Adrenal gland (tissue), 12 donors: Measurements from ENCODE around the gene PLSCR3. TPM values are rescaled to one million over a fixed set of nuclear protein-coding genes. Genes with fewer than 3 reads are reported as not detected.
A peak's percentile ranks its signal among the peaks of the same experiment; 100 is the strongest.

Source experiments
- DNase-seq, 7 donors: peaks; one replicate each; pipeline ENCODE4 v3.0.0-alpha.2; 2019 to 2020
- H3K27ac ChIP-seq, 5 donors: fragments of 200-600 bp; sonication (generic) in 4 of 5; 1 replicate in 3 of 5; 2 replicates in 2 of 5; pipeline versions ENCODE4 v1.5.1 to v1.8.0; 2016 to 2020; ENCODE audit warnings: mild to moderate bottlenecking in 1 of 5
- H3K27me3 ChIP-seq: fragments of 200-600 bp; 2 replicates; pipeline ENCODE4 v1.8.0; 2021
- H3K36me3 ChIP-seq, 2 donors: fragments of 200-600 bp; replicated peaks in 1 of 2; 1 replicate in 1 of 2; 2 replicates in 1 of 2; pipeline versions ENCODE4 v1.5.1 to v1.8.0; 2018 to 2022
- H3K4me1 ChIP-seq, 2 donors: fragments of 200-600 bp; replicated peaks in 1 of 2; 1 replicate in 1 of 2; 2 replicates in 1 of 2; pipeline versions ENCODE4 v1.5.1 to v1.8.0; 2018 to 2021
- H3K4me3 ChIP-seq, 4 donors: fragments of 200-600 bp; sonication (generic) in 3 of 4; one replicate each; pipeline ENCODE4 v1.5.1; 2016 to 2018
- H3K9me3 ChIP-seq, 3 donors: fragments of 200-600 bp; sonication (generic) in 1 of 3; replicated peaks in 1 of 3; 1 replicate in 2 of 3; 2 replicates in 1 of 3; pipeline versions ENCODE4 v1.5.1 to v1.8.0; 2016 to 2021
- POLR2A ChIP-seq, 2 donors: fragments of 450-650 bp; IDR thresholded peaks; one replicate each; pipeline ENCODE4 v1.6.1; 2017; ENCODE audit warnings: antibody characterized with exemption in 2 of 2, mild to moderate bottlenecking in 2 of 2, moderate library complexity in 1 of 2
- WGBS, 4 donors: extraction: QIAGEN DNeasy Blood & Tissue Kit in 2 of 4; methylation state at CpG; one replicate each; pipeline versions ENCODE4 v1.1.5 to v1.1.7; 2013 to 2017; 5-methylcytosine and 5-hydroxymethylcytosine counted together
- intact Hi-C, 2 donors: fragments of 100-400 bp; cut with DNase I; formaldehyde crosslinking; loops; one replicate each; pipeline versions ENCODE4 v1.14.1 to v1.15.0; 2022 to 2023
- polyA plus RNA-seq, 3 donors: library from polyadenylated mRNA; stranded (reverse); fragments of 200-250 nt in 2 of 3; fragments of 350-450 nt in 1 of 3; fragmentation: Illumina TruSeq in 1 of 3; extraction: RNeasy Lipid Tissue Mini Kit (QIAGEN cat#74804) in 1 of 3; gene quantifications; one replicate each; pipeline ENCODE4 v1.2.3, GENCODE V29; 2013 to 2014
- total RNA-seq, 9 donors: library from RNA; depleted of rRNA in 4 of 9; stranded (reverse); fragments of >200 nt in 4 of 9; fragments of 120-200 nt in 1 of 9; fragmentation: NEBNext Ultra II Directional in 1 of 9; extraction: Animal tissue kit (Norgen Biotek cat#: 25700) in 1 of 9; gene quantifications; one replicate each; pipeline versions ENCODE4 v1.1.0 to v1.2.4, GENCODE V29; 2013 to 2023
- TF ChIP-seq, protein P1 (sequence below), 6 experiments: fragments of 450-650 bp in 4 of 6; fragments of 200-600 bp in 2 of 6; sonication (generic) in 1 of 6; IDR thresholded peaks; 1 replicate in 5 of 6; 2 replicates in 1 of 6; pipeline versions ENCODE4 v1.5.1 to v1.8.0; 2016 to 2021; ENCODE audit warnings: antibody characterized with exemption in 6 of 6, mild to moderate bottlenecking in 2 of 6, moderate library complexity in 1 of 6
- donor health status: healthy with polysubstance abuse.
- donor health status: Bipolar disorder and iron deficiency.
- donor health status: DM: yes; HTN: yes; CAD: no.
- donor health status: DM: no; HTN: no; CAD: no.
- donor health status: DM: no; HTN: no; CAD: no.
- donor health status: DM: yes; HTN: yes; CAD: no.

The PLSCR3 gene
- total and polyA plus RNA-seq, 12 donors: 7.7 to 42.5 (median 27.9) TPM

GRCh38 chr17:7351665-7352502 lies 42.4 kb downstream of the PLSCR3 start, which contains the start of gene KCTD11:
KCTD11 (plus strand) TSS chr17:7352162.
- no peaks in the 10 kb centered on the region for H3K9me3 ChIP-seq
- H3K36me3 ChIP-seq: no peaks in the 10 kb centered on the region
- H3K27me3 ChIP-seq: no peaks in the 10 kb centered on the region
- peak within 1 kb of the TSS in 3 of 4 donors; percentile 47 to 78 (median 68) for H3K4me3 ChIP-seq
- peaks cover 21 to 39% of the 10 kb centered on the region in 2 donors for H3K4me1 ChIP-seq
- 0 to 2% (median 1%) methylated on average over 5 to 91 of the region's 91 CpGs for WGBS, 4 donors
- peak within 1 kb of the TSS; percentile 95 to 99 (median 98) for H3K27ac ChIP-seq
- peak; percentile 90 to 94 (median 92) for DNase-seq
- intact Hi-C loops: loop anchor here (10.0 kb wide), 2 partner anchors 203 to 213 kb away; partner anchors contain the start of genes SENP3 (in 1 of the 2) and TNFSF13 (in 1 of the 2)
- peak in 1 of 2 donors; percentile 82 for TF ChIP-seq POLR2A (IDR thresholded peaks at IDR 0.05)
- TF ChIP-seq, protein P1, sequence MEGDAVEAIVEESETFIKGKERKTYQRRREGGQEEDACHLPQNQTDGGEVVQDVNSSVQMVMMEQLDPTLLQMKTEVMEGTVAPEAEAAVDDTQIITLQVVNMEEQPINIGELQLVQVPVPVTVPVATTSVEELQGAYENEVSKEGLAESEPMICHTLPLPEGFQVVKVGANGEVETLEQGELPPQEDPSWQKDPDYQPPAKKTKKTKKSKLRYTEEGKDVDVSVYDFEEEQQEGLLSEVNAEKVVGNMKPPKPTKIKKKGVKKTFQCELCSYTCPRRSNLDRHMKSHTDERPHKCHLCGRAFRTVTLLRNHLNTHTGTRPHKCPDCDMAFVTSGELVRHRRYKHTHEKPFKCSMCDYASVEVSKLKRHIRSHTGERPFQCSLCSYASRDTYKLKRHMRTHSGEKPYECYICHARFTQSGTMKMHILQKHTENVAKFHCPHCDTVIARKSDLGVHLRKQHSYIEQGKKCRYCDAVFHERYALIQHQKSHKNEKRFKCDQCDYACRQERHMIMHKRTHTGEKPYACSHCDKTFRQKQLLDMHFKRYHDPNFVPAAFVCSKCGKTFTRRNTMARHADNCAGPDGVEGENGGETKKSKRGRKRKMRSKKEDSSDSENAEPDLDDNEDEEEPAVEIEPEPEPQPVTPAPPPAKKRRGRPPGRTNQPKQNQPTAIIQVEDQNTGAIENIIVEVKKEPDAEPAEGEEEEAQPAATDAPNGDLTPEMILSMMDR (IDR thresholded peaks at IDR 0.05): peak in 2 of 6 experiments; percentile 17 to 47

GRCh38 chr17:7348478-7349242 lies 45.7 kb downstream of the PLSCR3 start:
- TF ChIP-seq, protein P1 (IDR thresholded peaks at IDR 0.05): no peak
- peak in 1 of 2 donors; percentile 3 for TF ChIP-seq POLR2A (IDR thresholded peaks at IDR 0.05)
- Histone ChIP-seq H3K9me3 (no peaks in the 10 kb centered on the region), H3K27ac (peak overlapping the region in 2 of 5 donors; percentile 29 to 95), H3K4me1 (peaks cover 21 to 45% of the 10 kb centered on the region in 2 donors), H3K4me3 (no peak overlapping the region), H3K36me3 (no peaks in the 10 kb centered on the region), H3K27me3 (no peaks in the 10 kb centered on the region)
- WGBS, 4 donors: 71 to 90% (median 80%) methylated on average over 19 of the region's 19 CpGs
- intact Hi-C loops: no loop called here
- peak in 2 of 7 donors; percentile 31 to 51 for DNase-seq

GRCh38 chr17:7347630-7348477 lies 46.5 kb downstream of the PLSCR3 start:
- Histone ChIP-seq H3K27me3 (no peaks in the 10 kb centered on the region), H3K9me3 (no peaks in the 10 kb centered on the region), H3K36me3 (no peaks in the 10 kb centered on the region), H3K27ac (peak overlapping the region in 1 of 5 donors; percentile 60), H3K4me3 (no peak overlapping the region), H3K4me1 (peaks cover 20 to 42% of the 10 kb centered on the region in 2 donors)
- intact Hi-C loops: no loop called here
- 36 to 66% (median 60%) methylated on average over 10 to 19 of the region's 19 CpGs for WGBS, 4 donors
- TF ChIP-seq POLR2A (IDR thresholded peaks at IDR 0.05): no peak
- TF ChIP-seq, protein P1 (IDR thresholded peaks at IDR 0.05): no peak
- peak in 4 of 7 donors; percentile 44 to 64 (median 52) for DNase-seq
